Mucosa of descending colon (tissue), 3 donors: ENCODE results near the gene MRPS11. TPM values are rescaled to one million over a fixed set of nuclear protein-coding genes. Genes with fewer than 3 reads are reported as not detected.

Experiments
- ATAC-seq: fragments of 200-7000 bp; cut with Tn5 transposase; one replicate; pipeline ENCODE4 v1.9.1; 2020; ENCODE audit warnings: mild to moderate bottlenecking, moderate library complexity
- DNase-seq, 3 donors: peaks; one replicate each; pipeline ENCODE4 v3.0.0-alpha.2; 2020
- H3K36me3 ChIP-seq: fragments of 200-600 bp; one replicate; pipeline ENCODE4 v1.8.0; 2021; ENCODE audit warnings: low read depth, mild to moderate bottlenecking
- H3K4me1 ChIP-seq: fragments of 200-600 bp; one replicate; pipeline ENCODE4 v1.8.0; 2021; ENCODE audit warnings: low read depth, mild to moderate bottlenecking
- H3K4me3 ChIP-seq: fragments of 200-600 bp; one replicate; pipeline ENCODE4 v1.8.0; 2021; ENCODE audit warnings: mild to moderate bottlenecking
- H3K9me3 ChIP-seq: fragments of 200-600 bp; one replicate; pipeline ENCODE4 v1.8.0; 2021; ENCODE audit warnings: mild to moderate bottlenecking
- CTCF ChIP-seq: fragments of 200-600 bp; IDR thresholded peaks from one replicate; pipeline ENCODE4 v1.8.0; 2022; ENCODE audit warnings: antibody characterized with exemption, mild to moderate bottlenecking
- intact Hi-C, 2 donors: fragments of 100-400 bp; cut with DNase I in 1 of 2; cut with micrococcal nuclease in 1 of 2; formaldehyde crosslinking; loops; one replicate each; pipeline versions ENCODE4 v1.11.0 to v1.11.1; 2022; cut with DNase I, micrococcal nuclease
- total RNA-seq, 3 donors: library from RNA; stranded (reverse); fragmentation: NEBNext Ultra II Directional in 2 of 3; extraction: Animal tissue kit (Norgen Biotek cat#: 25700) in 2 of 3; gene quantifications; one replicate each; pipeline versions ENCODE4 v1.2.1 to v1.2.4, GENCODE V29; 2021 to 2023
- donor health status: DM: no; HTN: no; CAD: no; lungs with moderate emphysema.
- donor health status: DM: no; HTN: no; CAD: no.
- donor health status: DM: no; HTN: yes; CAD: no.

Gene MRPS11
- total RNA-seq, 3 donors from 2014 or later, result 44.7 to 54.6 (median 52.6) TPM

GRCh38 chr15:88525418-88525817 lies 57.9 kb downstream of the MRPS11 start:
- Histone ChIP-seq H3K4me3 (no peak overlapping the region), H3K4me1 (no peaks in the 10 kb centered on the region), H3K9me3 (no peaks in the 10 kb centered on the region), H3K36me3 (no peaks in the 10 kb centered on the region)
- intact Hi-C loops, result no loop called here
- DNase-seq (no peak), ATAC-seq (no peak)
- TF ChIP-seq CTCF, result no peak

GRCh38 chr15:88526247-88526879 lies 58.9 kb downstream of the MRPS11 start:
- Histone ChIP-seq H3K9me3 (no peaks in the 10 kb centered on the region), H3K4me3 (no peak overlapping the region), H3K36me3 (no peaks in the 10 kb centered on the region), H3K4me1 (no peaks in the 10 kb centered on the region)
- intact Hi-C loops, result no loop called here
- no peak for TF ChIP-seq CTCF
- ATAC-seq (no peak), DNase-seq (no peak)

GRCh38 chr15:88529021-88529630 lies 61.6 kb downstream of the MRPS11 start:
- no peaks in the 10 kb centered on the region for H3K36me3 ChIP-seq
- DNase-seq, result no peak
- no peak overlapping the region for H3K4me3 ChIP-seq
- no peak for ATAC-seq
- intact Hi-C loops, result no loop called here
- no peaks in the 10 kb centered on the region for H3K4me1 ChIP-seq
- no peaks in the 10 kb centered on the region for H3K9me3 ChIP-seq
- no peak for TF ChIP-seq CTCF

Other genes with a start within 250 kb of the MRPS11 start
- 1 to 10 TPM in 2 of 3 donors, under 1 TPM in 1; 0.78 to 2.8 (median 2.1) TPM for gene NTRK3, start 211.0 kb upstream of the MRPS11 start, total RNA-seq
- gene MRPL46, start 320 bp upstream of the MRPS11 start, total RNA-seq, result 10 to 100 TPM; 24.9 to 29.3 (median 27.7) TPM
- 1 to 10 TPM; 3.9 to 8.4 (median 7.3) TPM for gene DET1, start 79.0 kb downstream of the MRPS11 start, total RNA-seq
- gene AEN, start 153.6 kb downstream of the MRPS11 start, total RNA-seq, result 10 to 100 TPM in 2 of 3 donors, 1 to 10 TPM in 1; 8.9 to 22.6 (median 13.3) TPM
- 10 to 100 TPM; 32.2 to 69.0 (median 55.4) TPM for gene ISG20, start 171.3 kb downstream of the MRPS11 start, total RNA-seq